Measurements from ENCODE around the gene LMF1. TPM values are rescaled to one million over a fixed set of nuclear protein-coding genes. Genes with fewer than 3 reads are reported as not detected.

Gene LMF1
- total and polyA plus RNA-seq, 9 of the 15 experiments (the other 6 are each of a cell fraction or from before 2014, with no cell fraction given), result 0.11 to 1.6 (median 0.55) TPM; not detected in 1

- TF ChIP-seq GABPA (tag; conservative IDR thresholded peaks at IDR 0.05; ENCODE audit: low read depth) (no peak), ID3 (CRISPR knock-in tag; IDR thresholded peaks at IDR 0.05) (no peak), ID3 (tag; IDR thresholded peaks at IDR 0.05) (no peak), PML (IDR thresholded peaks at IDR 0.05; ENCODE audit: low read length) (no peak), E2F1 (CRISPR knock-in tag; IDR thresholded peaks at IDR 0.05) (no peak), HBP1 (CRISPR knock-in tag; IDR thresholded peaks at IDR 0.05) (no peak), TEAD1 (CRISPR knock-in tag; IDR thresholded peaks at IDR 0.05) (no peak), BDP1 (IDR thresholded peaks at IDR 0.05; ENCODE audit: insufficient read depth, insufficient read length) (no peak), ZBTB26 (CRISPR knock-in tag; IDR thresholded peaks at IDR 0.05) (no peak), ZNF217 (CRISPR knock-in tag; IDR thresholded peaks at IDR 0.05) (no peak), RUNX1 (IDR thresholded peaks at IDR 0.05; ENCODE audit: low read depth) (no peak)
These were observed 42.3 kb downstream of the LMF1 start (continued) for GRCh38 chr16:928526-928925.

Data from K562 (cell line).